Keratinocyte (primary cell): Measurements from ENCODE around the gene INHBB. TPM values are rescaled to one million over a fixed set of nuclear protein-coding genes. Genes with fewer than 3 reads are reported as not detected.

Source experiments
- DNase-seq: peaks from one replicate; pipeline ENCODE4 v3.0.0-alpha.2; 2011; ENCODE audit warnings: low read depth, missing footprints, low spot score
- FAIRE-seq: peaks from 2 replicates; lab custom pipeline; 2011; peaks lifted over from hg19 to GRCh38; lab: Jason Lieb, UNC
- H2AFZ ChIP-seq: 2 replicates; pipeline ENCODE4 v1.6.0; 2012; ENCODE audit warnings: low read length, control low read depth, inconsistent platforms; ENCODE audit not compliant: control insufficient read depth
- H3K27ac ChIP-seq: 2 replicates; pipeline ENCODE4 v1.5.1; 2011; ENCODE audit warnings: low read length; ENCODE audit not compliant: control insufficient read depth, insufficient read depth
- H3K27me3 ChIP-seq: 3 replicates; pipeline ENCODE4 v1.6.0; 2011; ENCODE audit warnings: low read length; ENCODE audit not compliant: control insufficient read depth, insufficient read depth; ENCODE audit errors: extremely low read depth
- H3K36me3 ChIP-seq, 2 experiments: 2 replicates in 1 of 2; 3 replicates in 1 of 2; pipeline ENCODE4 v1.5.1; 2011; ENCODE audit warnings: low read length in 2 of 2, mild to moderate bottlenecking in 1 of 2; ENCODE audit not compliant: control insufficient read depth in 2 of 2, insufficient read depth in 2 of 2; ENCODE audit errors: extremely low read depth in 1 of 2
- H3K4me1 ChIP-seq: 3 replicates; pipeline ENCODE4 v1.5.1; 2011; ENCODE audit warnings: low read length; ENCODE audit not compliant: control insufficient read depth, insufficient read depth; ENCODE audit errors: extremely low read depth
- H3K4me2 ChIP-seq: 3 replicates; pipeline ENCODE4 v1.6.0; 2011; ENCODE audit warnings: low read depth, low read length; ENCODE audit not compliant: control insufficient read depth, insufficient read depth; ENCODE audit errors: extremely low read depth
- H3K4me3 ChIP-seq, 3 experiments: fragments of 200-600 bp in 1 of 3; sonication (generic) in 1 of 3; 2 replicates in 2 of 3; 3 replicates in 1 of 3; pipeline ENCODE4 v1.5.1; 2011 to 2016; ENCODE audit warnings: low read length in 3 of 3, mild to moderate bottlenecking in 3 of 3, control low read depth in 2 of 3, inconsistent platforms in 1 of 3, low read depth in 1 of 3, mixed read lengths in 1 of 3, mixed run types in 1 of 3, moderate library complexity in 1 of 3; ENCODE audit not compliant: control insufficient read depth in 2 of 3, insufficient read depth in 2 of 3; ENCODE audit errors: extremely low read depth in 1 of 3
- H3K79me2 ChIP-seq: 2 replicates; pipeline ENCODE4 v1.6.0; 2012; ENCODE audit warnings: low read length; ENCODE audit not compliant: control insufficient read depth, insufficient read depth
- H3K9ac ChIP-seq: 3 replicates; pipeline ENCODE4 v1.6.0; 2011; ENCODE audit warnings: low read length; ENCODE audit not compliant: control insufficient read depth, insufficient read depth; ENCODE audit errors: extremely low read depth
- H3K9me1 ChIP-seq: 3 replicates; pipeline ENCODE4 v1.6.0; 2011; ENCODE audit warnings: low read length; ENCODE audit not compliant: control insufficient read depth, insufficient read depth; ENCODE audit errors: extremely low read depth
- H3K9me3 ChIP-seq: 2 replicates; pipeline ENCODE4 v1.5.1; 2012; ENCODE audit warnings: low read depth, low read length; ENCODE audit not compliant: control insufficient read depth
- H4K20me1 ChIP-seq: 3 replicates; pipeline ENCODE4 v1.6.0; 2011; ENCODE audit warnings: low read length; ENCODE audit not compliant: control insufficient read depth, insufficient read depth; ENCODE audit errors: extremely low read depth
- CTCF ChIP-seq, 3 experiments: IDR thresholded peaks in 1 of 3; conservative IDR thresholded peaks in 1 of 3; optimal IDR thresholded peaks in 1 of 3; 2 replicates in 2 of 3; 3 replicates in 1 of 3; pipeline versions ENCODE3 to v1.5.1; 2011; ENCODE audit warnings: low read length in 3 of 3, mild to moderate bottlenecking in 3 of 3, moderate library complexity in 2 of 3, control low read depth in 1 of 3, inconsistent platforms in 1 of 3; ENCODE audit not compliant: insufficient read depth in 2 of 3; ENCODE audit errors: extremely low read depth in 1 of 3
- EZH2 ChIP-seq: IDR thresholded peaks from one replicate; pipeline ENCODE4 v1.6.1; 2012; ENCODE audit warnings: inconsistent platforms, mild to moderate bottlenecking, low read length, moderate library complexity
- dilution Hi-C: fragments of 300-500 bp; cut with MboI; formaldehyde crosslinking; loops from one replicate; pipeline ENCODE4 v1.7.0; 2020; ENCODE audit warnings: low sequenced_read_pairs; ENCODE audit not compliant: extremely low pct_ligation_motif_present
- polyA plus RNA-seq, 5 experiments: library from polyadenylated mRNA; depleted of rRNA in 3 of 5; stranded (reverse) in 3 of 5; stranded (forward) in 1 of 5; unstranded in 1 of 5; fragments of >200 nt; gene quantifications; 1 replicate in 1 of 5; 2 replicates in 3 of 5; 3 replicates in 1 of 5; pipeline versions ENCODE4 v1.2.1 to v1.2.3, GENCODE V29; 2011 to 2012; ENCODE audit warnings: missing spikeins in 2 of 5, low read depth in 1 of 5, low replicate concordance in 1 of 5

INHBB gene
- polyA plus RNA-seq, 1 donor (not counting 4 experiments of a cell fraction or from before 2014, with no cell fraction given) = not detected

- DNase-seq (no peak), FAIRE-seq (no peak)
- H3K27me3 ChIP-seq = peaks cover 42% of the 10 kb centered on the region
- no peaks in the 10 kb centered on the region for H3K4me1 ChIP-seq
- no peaks in the 10 kb centered on the region for H3K9me3 ChIP-seq
- H3K36me3 ChIP-seq = no peaks in the 10 kb centered on the region
- H3K27ac ChIP-seq = no peak overlapping the region
- no peak overlapping the region for H2AFZ ChIP-seq
- TF ChIP-seq CTCF (optimal IDR thresholded peaks at IDR 0.05 in 1 of 3, IDR thresholded peaks at IDR 0.05 in 1 of 3, conservative IDR thresholded peaks at IDR 0.05 in 1 of 3; ENCODE audit: extremely low read depth in 1 of 3, insufficient read depth in 2 of 3, low read length in 3 of 3) (no peak), EZH2 (no peak)
- dilution Hi-C loops = no loop called here
- H4K20me1 ChIP-seq = no peaks in the 10 kb centered on the region
- H3K4me2 ChIP-seq = no peak overlapping the region
- H3K4me3 ChIP-seq = no peak overlapping the region
- H3K9ac ChIP-seq = no peak overlapping the region
- no peaks in the 10 kb centered on the region for H3K79me2 ChIP-seq
- H3K9me1 ChIP-seq = no peaks in the 10 kb centered on the region
These were observed 11.8 kb downstream of the INHBB start for GRCh38 chr2:120357768-120358167.

GRCh38 chr2:120358734-120359465, 13.0 kb downstream of the INHBB start:
- Histone ChIP-seq H4K20me1 (no peaks in the 10 kb centered on the region), H3K9ac (no peak overlapping the region), H3K9me3 (no peaks in the 10 kb centered on the region), H3K4me3 (no peak overlapping the region), H3K27ac (no peak overlapping the region), H2AFZ (no peak overlapping the region), H3K4me2 (no peak overlapping the region), H3K4me1 (no peaks in the 10 kb centered on the region), H3K27me3 (peaks cover 37% of the 10 kb centered on the region), H3K79me2 (no peaks in the 10 kb centered on the region), H3K36me3 (no peaks in the 10 kb centered on the region), H3K9me1 (no peaks in the 10 kb centered on the region)
- DNase-seq (no peak), FAIRE-seq (no peak)
- TF ChIP-seq EZH2 (peak; percentile 31), CTCF (optimal IDR thresholded peaks at IDR 0.05 in 1 of 3, IDR thresholded peaks at IDR 0.05 in 1 of 3, conservative IDR thresholded peaks at IDR 0.05 in 1 of 3; ENCODE audit: extremely low read depth in 1 of 3, insufficient read depth in 2 of 3, low read length in 3 of 3) (no peak)
- dilution Hi-C loops = no loop called here
